ENCODE results near the gene GAGE10.

GRCh38 chrX:49269767-49270248 lies 33.6 kb upstream of the GAGE10 start, which contains the start of gene PPP1R3F:
- TF ChIP-seq SP1 (CRISPR knock-in tag; IDR thresholded peaks at IDR 0.05) (no peak), ZZZ3 (IDR thresholded peaks at IDR 0.05) (no peak)
